Panc1 (cell line): ENCODE data around the gene FHIT. TPM values are rescaled to one million over a fixed set of nuclear protein-coding genes. Genes with fewer than 3 reads are reported as not detected.

Experiments
- ATAC-seq: fragments of 200-7000 bp; cut with Tn5 transposase; 2 replicates; pipeline ENCODE4 v1.9.1; 2020; ENCODE audit warnings: mild to moderate bottlenecking, moderate library complexity
- BruUV-seq: library from RNA; stranded (reverse); fragments of 400-500 nt; replicated peaks from 2 replicates; lab custom pipeline; 2021; lab: Mats Ljungman, UMichigan
- CTCF ChIA-PET: fragments of 300-600 bp; sonication (Branson Sonifier 250); formaldehyde crosslinking; loops from one replicate; lab custom pipeline; 2022; ENCODE audit warnings: antibody characterized with exemption; lab: Charles Lee
- POLR2A ChIA-PET: fragments of 300-600 bp; sonication (Branson Sonifier 250); formaldehyde crosslinking; loops from one replicate; lab custom pipeline; 2022; ENCODE audit warnings: antibody characterized with exemption; lab: Charles Lee
- DNase-seq: peaks from one replicate; pipeline ENCODE4 v3.0.0-alpha.2; 2010; ENCODE audit warnings: low read depth, low spot score
- H3K27ac ChIP-seq: 2 replicates; pipeline ENCODE4 v1.5.1; 2011; ENCODE audit warnings: mild to moderate bottlenecking, low read length, inconsistent platforms
- H3K27me3 ChIP-seq: fragments of 200-500 bp; sonication (Bioruptor generic); 2 replicates; pipeline ENCODE4 v1.6.0; 2014; ENCODE audit warnings: low read length, inconsistent platforms; ENCODE audit not compliant: control insufficient read depth, insufficient read depth
- H3K36me3 ChIP-seq: fragments of 200-500 bp; sonication (Bioruptor generic); 2 replicates; pipeline ENCODE4 v1.5.1; 2014; ENCODE audit warnings: inconsistent platforms, mild to moderate bottlenecking, low read length, moderate library complexity; ENCODE audit not compliant: control insufficient read depth, insufficient read depth
- H3K4me1 ChIP-seq: 2 replicates; pipeline ENCODE4 v1.5.1; 2011; ENCODE audit warnings: inconsistent platforms, mild to moderate bottlenecking, low read length, moderate library complexity; ENCODE audit not compliant: control insufficient read depth, insufficient read depth
- H3K4me3 ChIP-seq, 2 experiments: 2 replicates each; pipeline ENCODE4 v1.5.1; 2011 to 2012; ENCODE audit warnings: low read depth in 2 of 2, low read length in 2 of 2, mild to moderate bottlenecking in 2 of 2, inconsistent platforms in 1 of 2, moderate library complexity in 1 of 2
- H3K9me3 ChIP-seq: fragments of 200-500 bp; sonication (Bioruptor generic); 2 replicates; pipeline ENCODE4 v1.5.1; 2014; ENCODE audit warnings: low read depth, mild to moderate bottlenecking, inconsistent platforms, low read length, moderate library complexity; ENCODE audit not compliant: control insufficient read depth, insufficient read depth
- CTCF ChIP-seq: fragments of 450-650 bp; IDR thresholded peaks from 2 replicates; pipeline ENCODE4 v1.5.1; 2017; ENCODE audit warnings: mild to moderate bottlenecking
- POLR2AphosphoS5 ChIP-seq: IDR thresholded peaks from 2 replicates; pipeline ENCODE4 v1.6.1; 2012; ENCODE audit warnings: mild to moderate bottlenecking, low read depth, low read length, moderate library complexity
- REST ChIP-seq, 2 experiments: IDR thresholded peaks; 2 replicates each; pipeline ENCODE4 v1.6.1; 2011 to 2012; ENCODE audit warnings: low read depth in 2 of 2, control low read depth in 1 of 2, low read length in 1 of 2, mild to moderate bottlenecking in 1 of 2, moderate library complexity in 1 of 2; ENCODE audit not compliant: insufficient read depth in 1 of 2
- SIN3A ChIP-seq: IDR thresholded peaks from 2 replicates; pipeline ENCODE4 v1.6.1; 2012; ENCODE audit warnings: low read depth, mild to moderate bottlenecking, low read length, moderate library complexity, borderline replicate concordance; ENCODE audit not compliant: insufficient read depth
- TCF7L2 ChIP-seq: IDR thresholded peaks from 2 replicates; pipeline ENCODE4 v1.6.1; 2011; ENCODE audit warnings: mild to moderate bottlenecking, low read depth, low read length, inconsistent platforms
- in situ Hi-C: cut with HindIII; loops from 2 replicates; pipeline ENCODE4 v1.10.0; 2016; ENCODE audit warnings: low sequenced_read_pairs, low pct_unique_long_range_greater_than_20kb
- intact Hi-C: fragments of 100-400 bp; cut with micrococcal nuclease; formaldehyde crosslinking; loops from one replicate; pipeline ENCODE4 v1.10.0; 2022; ENCODE audit not compliant: unreplicated experiment
- total RNA-seq: library from RNA; stranded (reverse); gene quantifications from one replicate; pipeline ENCODE4 v1.2.1, GENCODE V29; 2021; ENCODE audit not compliant: unreplicated experiment

FHIT gene
- total RNA-seq, 1 experiment from 2014 or later: 2.2 TPM

GRCh38 chr3:59709702-59710553, 1541.3 kb downstream of the FHIT start:
- intact Hi-C loops: no loop called here
- ChIA-PET POLR2A (no interaction called here), CTCF (no interaction called here)
- Histone ChIP-seq H3K36me3 (no peaks in the 10 kb centered on the region), H3K27ac (no peak overlapping the region), H3K4me1 (no peaks in the 10 kb centered on the region), H3K27me3 (no peaks in the 10 kb centered on the region), H3K9me3 (no peaks in the 10 kb centered on the region), H3K4me3 (no peak overlapping the region)
- in situ Hi-C loops: no loop called here
- BruUV-seq: no TSS peak
- no peak for TF ChIP-seq TCF7L2
- TF ChIP-seq CTCF: no peak
- no peak for TF ChIP-seq REST (IDR thresholded peaks at IDR 0.05; ENCODE audit: insufficient read depth in 1 of 2, low read depth in 2 of 2, low read length in 1 of 2)
- no peak for TF ChIP-seq SIN3A
- TF ChIP-seq POLR2AphosphoS5: no peak
- ATAC-seq: no peak
- no peak for DNase-seq

- Histone ChIP-seq H3K27ac (no peak overlapping the region), H3K4me1 (no peaks in the 10 kb centered on the region), H3K27me3 (no peaks in the 10 kb centered on the region), H3K36me3 (no peaks in the 10 kb centered on the region), H3K4me3 (no peak overlapping the region), H3K9me3 (no peaks in the 10 kb centered on the region)
- ATAC-seq: no peak
- intact Hi-C loops (no loop called here), in situ Hi-C loops (no loop called here)
- CTCF ChIA-PET: no interaction called here
- TF ChIP-seq REST (IDR thresholded peaks at IDR 0.05; ENCODE audit: insufficient read depth in 1 of 2, low read depth in 2 of 2, low read length in 1 of 2) (no peak), POLR2AphosphoS5 (no peak), CTCF (no peak), SIN3A (no peak), TCF7L2 (no peak)
- no peak for DNase-seq
- BruUV-seq: no TSS peak
- POLR2A ChIA-PET: no interaction called here
These were observed 1543.0 kb downstream of the FHIT start for GRCh38 chr3:59708202-59708601.
